Lung (tissue), 12 donors: ENCODE measurements around the gene RAB11FIP2. TPM values are rescaled to one million over a fixed set of nuclear protein-coding genes. Genes with fewer than 3 reads are reported as not detected.

Experiments
- ATAC-seq: fragments of 200-7000 bp; cut with Tn5 transposase; one replicate; pipeline ENCODE4 v1.9.1; 2020; ENCODE audit warnings: moderate number of reproducible peaks; ENCODE audit not compliant: insufficient read depth, low FRiP score
- DNase-seq, 3 donors: peaks; one replicate each; pipeline ENCODE4 v3.0.0-alpha.2; 2013 to 2017
- H3K27ac ChIP-seq, 2 donors: one replicate each; pipeline ENCODE4 v1.5.1; 2013; ENCODE audit warnings: mild to moderate bottlenecking in 2 of 2, moderate library complexity in 2 of 2, control low read depth in 1 of 2, inconsistent platforms in 1 of 2, low read depth in 1 of 2, low read length in 1 of 2
- H3K27me3 ChIP-seq, 3 donors: one replicate each; pipeline ENCODE4 v1.5.1; 2013; ENCODE audit warnings: low read length in 2 of 3; ENCODE audit not compliant: control insufficient read depth in 3 of 3, insufficient read depth in 3 of 3
- H3K36me3 ChIP-seq, 4 donors: one replicate each; pipeline ENCODE4 v1.5.1; 2013; ENCODE audit warnings: low read length in 4 of 4, mild to moderate bottlenecking in 1 of 4, moderate library complexity in 1 of 4; ENCODE audit not compliant: control insufficient read depth in 4 of 4, insufficient read depth in 4 of 4
- H3K4me1 ChIP-seq, 5 donors: one replicate each; pipeline ENCODE4 v1.5.1; 2013; ENCODE audit warnings: low read length in 5 of 5, mild to moderate bottlenecking in 2 of 5, moderate library complexity in 1 of 5; ENCODE audit not compliant: control insufficient read depth in 5 of 5, insufficient read depth in 5 of 5
- H3K4me3 ChIP-seq: one replicate; pipeline ENCODE4 v1.5.1; 2013; ENCODE audit warnings: mild to moderate bottlenecking, control low read depth, moderate library complexity
- H3K9ac ChIP-seq, 2 donors: one replicate each; pipeline ENCODE4 v1.5.1; 2013; ENCODE audit warnings: low read length in 2 of 2, control low read depth in 1 of 2; ENCODE audit not compliant: insufficient read depth in 1 of 2
- H3K9me3 ChIP-seq, 4 donors: one replicate each; pipeline ENCODE4 v1.5.1; 2013; ENCODE audit warnings: low read length in 3 of 4, mild to moderate bottlenecking in 1 of 4, moderate library complexity in 1 of 4; ENCODE audit not compliant: control insufficient read depth in 4 of 4, insufficient read depth in 3 of 4
- CTCF ChIP-seq: IDR thresholded peaks from 2 replicates; pipeline ENCODE4 v1.5.1; 2012; ENCODE audit warnings: mild to moderate bottlenecking; ENCODE audit errors: control extremely low read depth, extremely low read depth
- WGBS, 2 donors: extraction: QIAGEN DNeasy Blood & Tissue Kit; methylation state at CpG; one replicate each; pipeline ENCODE4 v1.1.7; 2013; 5-methylcytosine and 5-hydroxymethylcytosine counted together
- polyA plus RNA-seq, 2 donors: library from polyadenylated mRNA; stranded (reverse); fragments of 200-250 nt; gene quantifications; one replicate each; pipeline ENCODE4 v1.2.1, GENCODE V29; 2013
- total RNA-seq, 2 donors: library from RNA; depleted of rRNA in 1 of 2; stranded (reverse); fragments of >200 nt in 1 of 2; gene quantifications; one replicate each; pipeline ENCODE4 v1.2.1, GENCODE V29; 2014 to 2021
- donor health status: control.
- donor health status: control.
- donor health status: Bipolar disorder and iron deficiency.
- donor health status: healthy.
- donor health status: DM: yes; HTN: yes; CAD: no.

The RAB11FIP2 gene
- total and polyA plus RNA-seq, 4 donors: 4.2 to 52.4 (median 12.8) TPM

DNA sequence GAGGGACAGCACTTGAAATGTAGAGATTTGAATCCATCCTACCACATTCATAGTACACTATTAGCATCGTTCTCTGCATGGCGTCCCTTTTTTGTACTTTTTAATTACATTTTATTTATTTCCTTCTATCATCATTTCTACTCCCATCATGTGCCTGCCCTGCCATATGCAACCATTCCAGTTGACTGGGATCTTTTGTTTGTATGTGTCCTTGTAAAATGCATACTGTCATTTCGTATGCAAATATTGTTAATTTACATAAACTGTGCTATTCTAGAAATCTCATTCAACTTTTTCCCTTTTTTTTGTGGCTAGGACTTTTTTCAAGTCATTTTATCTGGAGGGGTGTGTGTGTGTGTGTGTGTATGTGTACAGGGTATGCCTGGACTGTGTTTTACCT lies 57.9 kb downstream of the RAB11FIP2 start:
- Histone ChIP-seq H3K4me3 (no peak overlapping the region), H3K9ac (no peak overlapping the region), H3K27ac (no peak overlapping the region), H3K27me3 (no peaks in the 10 kb centered on the region), H3K4me1 (no peaks in the 10 kb centered on the region), H3K9me3 (peaks cover 0 to 4% (median 0%) of the 10 kb centered on the region in 4 donors), H3K36me3 (no peaks in the 10 kb centered on the region)
- 64 to 65% methylated on average over 3 of the region's 3 CpGs for WGBS, 2 donors
- no peak for TF ChIP-seq CTCF
- no peak for ATAC-seq
- DNase-seq: no peak

DNA sequence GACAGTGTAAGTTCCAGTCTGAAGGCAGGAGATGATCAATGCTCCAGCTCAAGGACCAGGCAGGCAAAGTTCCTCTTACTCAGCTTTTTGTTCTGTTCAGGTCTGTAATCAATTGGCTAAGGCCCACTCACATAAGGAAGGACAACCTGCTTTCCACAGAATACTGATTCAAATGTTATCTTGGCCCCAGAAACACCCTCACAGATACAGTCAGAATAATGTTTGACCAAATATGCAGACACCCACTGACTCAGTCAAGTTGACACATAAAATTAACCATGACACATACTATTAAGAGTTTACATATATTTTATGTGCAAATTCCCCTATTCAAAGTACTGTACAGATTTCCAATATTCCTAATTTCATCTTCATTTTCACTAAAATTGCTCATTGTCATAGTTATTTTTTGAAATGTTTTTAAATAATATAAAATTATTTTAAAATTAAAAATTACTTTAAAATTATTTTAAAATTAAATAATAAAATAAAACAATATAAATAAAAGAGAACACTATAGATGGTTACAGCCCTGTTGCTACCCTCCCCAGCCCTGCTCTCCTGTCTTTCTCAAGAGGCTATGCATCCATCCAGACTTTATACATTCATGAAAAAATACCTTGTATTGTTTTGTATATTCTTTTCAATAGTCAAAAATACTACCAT lies 59.4 kb downstream of the RAB11FIP2 start:
- Histone ChIP-seq H3K9me3 (peaks cover 0 to 4% (median 0%) of the 10 kb centered on the region in 4 donors), H3K27me3 (no peaks in the 10 kb centered on the region), H3K9ac (no peak overlapping the region), H3K27ac (no peak overlapping the region), H3K36me3 (no peaks in the 10 kb centered on the region), H3K4me3 (no peak overlapping the region), H3K4me1 (no peaks in the 10 kb centered on the region)
- DNase-seq (no peak), ATAC-seq (no peak)
- TF ChIP-seq CTCF: no peak

- 96 to 97% methylated on average over 2 of the region's 2 CpGs for WGBS, 2 donors
- H3K4me3 ChIP-seq: no peak overlapping the region
Observed at GRCh38 chr10:117983961-117984360, 62.8 kb downstream of the RAB11FIP2 start.

More at GRCh38 chr10:117983961-117984360, 62.8 kb downstream of the RAB11FIP2 start:
- no peak overlapping the region for H3K9ac ChIP-seq
- no peaks in the 10 kb centered on the region for H3K4me1 ChIP-seq
- peaks cover 0 to 4% (median 0%) of the 10 kb centered on the region in 4 donors for H3K9me3 ChIP-seq
- TF ChIP-seq CTCF: no peak
- no peaks in the 10 kb centered on the region for H3K36me3 ChIP-seq
- H3K27ac ChIP-seq: no peak overlapping the region
- H3K27me3 ChIP-seq: no peaks in the 10 kb centered on the region
- DNase-seq (no peak), ATAC-seq (no peak)
